Measurements from ENCODE around the gene ZDHHC21.

Gene ZDHHC21

GRCh38 chr9:14633906-14634565, 59.2 kb downstream of the ZDHHC21 start:
- H3K36me3 ChIP-seq = no peaks in the 10 kb centered on the region
- TF ChIP-seq, protein P1, sequence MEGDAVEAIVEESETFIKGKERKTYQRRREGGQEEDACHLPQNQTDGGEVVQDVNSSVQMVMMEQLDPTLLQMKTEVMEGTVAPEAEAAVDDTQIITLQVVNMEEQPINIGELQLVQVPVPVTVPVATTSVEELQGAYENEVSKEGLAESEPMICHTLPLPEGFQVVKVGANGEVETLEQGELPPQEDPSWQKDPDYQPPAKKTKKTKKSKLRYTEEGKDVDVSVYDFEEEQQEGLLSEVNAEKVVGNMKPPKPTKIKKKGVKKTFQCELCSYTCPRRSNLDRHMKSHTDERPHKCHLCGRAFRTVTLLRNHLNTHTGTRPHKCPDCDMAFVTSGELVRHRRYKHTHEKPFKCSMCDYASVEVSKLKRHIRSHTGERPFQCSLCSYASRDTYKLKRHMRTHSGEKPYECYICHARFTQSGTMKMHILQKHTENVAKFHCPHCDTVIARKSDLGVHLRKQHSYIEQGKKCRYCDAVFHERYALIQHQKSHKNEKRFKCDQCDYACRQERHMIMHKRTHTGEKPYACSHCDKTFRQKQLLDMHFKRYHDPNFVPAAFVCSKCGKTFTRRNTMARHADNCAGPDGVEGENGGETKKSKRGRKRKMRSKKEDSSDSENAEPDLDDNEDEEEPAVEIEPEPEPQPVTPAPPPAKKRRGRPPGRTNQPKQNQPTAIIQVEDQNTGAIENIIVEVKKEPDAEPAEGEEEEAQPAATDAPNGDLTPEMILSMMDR (IDR thresholded peaks at IDR 0.05) = no peak
- no peaks in the 10 kb centered on the region for H3K9me3 ChIP-seq
- no peak overlapping the region for H3K27ac ChIP-seq
- no peaks in the 10 kb centered on the region for H3K4me1 ChIP-seq (ENCODE audit: control insufficient read depth in 1 of 2, insufficient read depth in 1 of 2, low read depth in 1 of 2, low read length in 1 of 2)
- no peak overlapping the region for H3K4me3 ChIP-seq (ENCODE audit: low read depth in 1 of 2, low read length in 1 of 2)
- no peaks in the 10 kb centered on the region for H3K27me3 ChIP-seq

- Histone ChIP-seq H3K27ac (no peak overlapping the region), H3K36me3 (no peaks in the 10 kb centered on the region)
Observed at GRCh38 chr9:14633148-14633547, 60.1 kb downstream of the ZDHHC21 start.

GRCh38 chr9:14627513-14627912, 65.7 kb downstream of the ZDHHC21 start:
- Histone ChIP-seq H3K27ac (no peak overlapping the region), H3K27me3 (no peaks in the 10 kb centered on the region), H3K4me1 (ENCODE audit: control insufficient read depth in 1 of 2, insufficient read depth in 1 of 2, low read depth in 1 of 2, low read length in 1 of 2) (no peaks in the 10 kb centered on the region), H3K4me3 (ENCODE audit: low read depth in 1 of 2, low read length in 1 of 2) (no peak overlapping the region), H3K9me3 (no peaks in the 10 kb centered on the region), H3K36me3 (no peaks in the 10 kb centered on the region)
- TF ChIP-seq, protein P1 (IDR thresholded peaks at IDR 0.05) = no peak

More at GRCh38 chr9:14633148-14633547, 60.1 kb downstream of the ZDHHC21 start:
- H3K4me1 ChIP-seq (ENCODE audit: control insufficient read depth in 1 of 2, insufficient read depth in 1 of 2, low read depth in 1 of 2, low read length in 1 of 2) = no peaks in the 10 kb centered on the region
- H3K4me3 ChIP-seq (ENCODE audit: low read depth in 1 of 2, low read length in 1 of 2) = no peak overlapping the region
- H3K9me3 ChIP-seq = no peaks in the 10 kb centered on the region
- TF ChIP-seq, protein P1 (IDR thresholded peaks at IDR 0.05) = no peak
- H3K27me3 ChIP-seq = no peaks in the 10 kb centered on the region

DNA sequence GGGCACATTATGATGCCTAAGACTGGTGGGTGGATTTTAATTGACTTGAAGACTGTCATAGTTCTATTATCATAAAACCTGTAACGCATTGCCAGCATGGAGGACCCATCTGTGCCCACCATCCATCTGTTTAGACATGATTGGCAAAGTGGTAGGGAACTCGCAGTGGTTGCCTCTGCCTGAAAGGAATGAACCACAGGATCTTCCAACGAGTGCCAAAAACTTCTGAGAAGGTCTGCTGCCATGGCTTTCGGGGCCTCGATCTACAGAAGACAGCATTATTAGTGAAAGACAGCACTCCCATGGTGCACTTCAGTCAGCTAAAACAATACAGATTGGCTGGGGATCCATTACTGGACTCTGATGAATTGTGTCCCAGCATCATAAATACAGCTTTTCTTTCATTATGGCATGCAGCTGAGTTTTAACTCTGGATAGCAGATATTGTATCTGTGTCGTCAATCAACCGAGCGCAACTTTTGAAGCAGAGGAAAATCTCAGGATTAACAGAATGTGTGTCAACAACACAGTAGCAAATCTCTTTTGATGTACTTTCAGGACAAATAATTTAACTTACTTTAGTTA, 74.3 kb downstream of the ZDHHC21 start:
- Histone ChIP-seq H3K27me3 (no peaks in the 10 kb centered on the region), H3K4me3 (ENCODE audit: low read depth in 1 of 2, low read length in 1 of 2) (no peak overlapping the region), H3K4me1 (ENCODE audit: control insufficient read depth in 1 of 2, insufficient read depth in 1 of 2, low read depth in 1 of 2, low read length in 1 of 2) (no peaks in the 10 kb centered on the region), H3K9me3 (no peaks in the 10 kb centered on the region), H3K27ac (no peak overlapping the region), H3K36me3 (no peaks in the 10 kb centered on the region)
- TF ChIP-seq, protein P1 (IDR thresholded peaks at IDR 0.05) = no peak

DNA sequence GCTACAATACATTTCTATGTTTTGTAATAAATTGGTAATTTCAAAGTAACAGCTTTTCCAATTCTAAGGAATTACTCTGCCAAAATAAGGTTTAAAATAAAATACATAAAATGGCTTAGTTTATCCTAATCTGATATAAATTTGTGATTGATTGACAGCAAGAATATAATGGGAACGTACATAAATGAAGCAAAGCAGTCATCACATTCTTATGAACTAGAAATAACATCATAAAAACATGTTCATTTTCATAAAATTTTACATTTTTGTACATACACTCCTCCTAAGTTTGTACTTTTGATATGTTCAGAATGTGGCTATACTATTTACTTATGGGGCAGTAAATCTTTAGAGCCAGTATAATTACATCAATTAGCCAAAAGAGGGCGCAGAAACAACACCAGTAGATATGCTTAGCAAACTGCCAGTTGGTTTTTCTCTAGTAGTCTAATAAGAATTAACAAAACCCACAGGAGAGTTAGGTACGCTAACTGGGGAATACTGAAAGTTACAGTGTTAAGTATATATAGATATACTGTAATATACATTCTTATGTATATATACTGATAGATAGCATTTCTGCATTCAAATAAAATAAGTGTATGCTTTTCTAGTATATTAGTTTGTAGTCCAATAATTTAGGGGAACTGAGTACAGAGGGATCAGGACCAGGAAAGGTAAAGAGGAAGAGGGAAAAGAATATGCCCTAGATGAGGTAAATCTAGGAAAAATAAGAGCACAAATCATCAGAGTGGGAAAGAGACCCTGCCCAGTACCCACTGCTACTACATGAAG, 76.8 kb downstream of the ZDHHC21 start:
- Histone ChIP-seq H3K27ac (no peak overlapping the region), H3K27me3 (no peaks in the 10 kb centered on the region), H3K36me3 (no peaks in the 10 kb centered on the region), H3K4me1 (ENCODE audit: control insufficient read depth in 1 of 2, insufficient read depth in 1 of 2, low read depth in 1 of 2, low read length in 1 of 2) (no peaks in the 10 kb centered on the region), H3K4me3 (ENCODE audit: low read depth in 1 of 2, low read length in 1 of 2) (no peak overlapping the region), H3K9me3 (no peaks in the 10 kb centered on the region)
- TF ChIP-seq, protein P1 (IDR thresholded peaks at IDR 0.05) = no peak
